SK-N-SH treated with all-trans-retinoic acid at 6 μM for 48 hours (cell line): ENCODE measurements around the gene GRIFIN.

Experiments used
- ARNTL ChIP-seq: fragments of 450-650 bp; formaldehyde crosslinking; IDR thresholded peaks from 2 replicates; pipeline ENCODE4 v1.5.0; 2020; ENCODE audit warnings: low read depth, mild to moderate bottlenecking, moderate library complexity, borderline replicate concordance
- BACH2 ChIP-seq: fragments of 250-450 bp; sonication (Bioruptor Pico); IDR thresholded peaks from 2 replicates; pipeline ENCODE4 v1.9.0; 2021; ENCODE audit warnings: mild to moderate bottlenecking, borderline replicate concordance
- PPARA ChIP-seq: fragments of 250-450 bp; sonication (Bioruptor Pico); IDR thresholded peaks from 2 replicates; pipeline ENCODE4 v1.5.0; 2020; ENCODE audit warnings: mild to moderate bottlenecking, borderline replicate concordance
- ZC3H10 ChIP-seq: fragments of 250-450 bp; sonication (Bioruptor Pico); IDR thresholded peaks from 2 replicates; pipeline ENCODE4 v1.5.1; 2021; ENCODE audit warnings: mild to moderate bottlenecking, moderate library complexity
- ZFP3 ChIP-seq: fragments of 250-450 bp; sonication (Bioruptor Pico); IDR thresholded peaks from 2 replicates; pipeline ENCODE4 v1.5.0; 2020; ENCODE audit warnings: mild to moderate bottlenecking, moderate library complexity
- ZNF565 ChIP-seq: fragments of 450-650 bp; formaldehyde crosslinking; conservative IDR thresholded peaks from 2 replicates; pipeline ENCODE4 v1.5.0; 2020; ENCODE audit warnings: low read depth, mild to moderate bottlenecking, moderate library complexity
- TF ChIP-seq, protein P1 (sequence below): fragments of 250-450 bp; sonication (Bioruptor Pico); IDR thresholded peaks from 2 replicates; pipeline ENCODE4 v1.8.0; 2021; ENCODE audit warnings: low read depth, mild to moderate bottlenecking, moderate library complexity, borderline replicate concordance

DNA sequence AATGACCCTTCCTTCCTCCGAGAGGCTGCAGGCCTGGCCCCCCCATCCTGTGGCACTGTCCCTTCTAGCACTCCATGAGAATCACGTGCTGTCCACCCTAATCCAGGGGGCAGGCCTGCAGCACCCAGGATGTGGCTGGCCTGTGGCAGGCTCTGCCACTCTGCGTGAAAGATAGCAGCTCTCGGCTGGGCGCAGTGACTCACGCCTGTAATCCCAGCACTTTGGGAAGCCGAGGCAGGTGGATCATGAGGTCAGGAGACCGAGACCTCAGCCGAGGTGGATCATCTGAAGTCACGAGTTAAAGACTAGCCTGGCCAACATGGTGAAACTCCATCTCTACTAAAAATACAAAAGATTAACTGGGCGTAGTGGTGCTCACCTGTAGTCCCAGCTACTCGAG, 24.5 kb upstream of the GRIFIN start:
- TF ChIP-seq ZC3H10 (no peak), BACH2 (CRISPR knock-in tag) (no peak), ZNF565 (CRISPR knock-in tag) (no peak), PPARA (CRISPR knock-in tag) (no peak), ARNTL (no peak), ZFP3 (no peak)
- TF ChIP-seq, protein P1, sequence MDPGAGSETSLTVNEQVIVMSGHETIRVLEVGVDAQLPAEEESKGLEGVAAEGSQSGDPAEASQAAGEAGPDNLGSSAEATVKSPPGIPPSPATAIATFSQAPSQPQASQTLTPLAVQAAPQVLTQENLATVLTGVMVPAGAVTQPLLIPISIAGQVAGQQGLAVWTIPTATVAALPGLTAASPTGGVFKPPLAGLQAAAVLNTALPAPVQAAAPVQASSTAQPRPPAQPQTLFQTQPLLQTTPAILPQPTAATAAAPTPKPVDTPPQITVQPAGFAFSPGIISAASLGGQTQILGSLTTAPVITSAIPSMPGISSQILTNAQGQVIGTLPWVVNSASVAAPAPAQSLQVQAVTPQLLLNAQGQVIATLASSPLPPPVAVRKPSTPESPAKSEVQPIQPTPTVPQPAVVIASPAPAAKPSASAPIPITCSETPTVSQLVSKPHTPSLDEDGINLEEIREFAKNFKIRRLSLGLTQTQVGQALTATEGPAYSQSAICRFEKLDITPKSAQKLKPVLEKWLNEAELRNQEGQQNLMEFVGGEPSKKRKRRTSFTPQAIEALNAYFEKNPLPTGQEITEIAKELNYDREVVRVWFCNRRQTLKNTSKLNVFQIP (CRISPR knock-in tag) = no peak
